Right kidney (tissue), 1 donor: ENCODE results near the gene COL13A1.

ENCODE experiments used
- DNase-seq: peaks from one replicate; pipeline ENCODE4 v3.0.0-alpha.2; 2016

Gene COL13A1

DNA sequence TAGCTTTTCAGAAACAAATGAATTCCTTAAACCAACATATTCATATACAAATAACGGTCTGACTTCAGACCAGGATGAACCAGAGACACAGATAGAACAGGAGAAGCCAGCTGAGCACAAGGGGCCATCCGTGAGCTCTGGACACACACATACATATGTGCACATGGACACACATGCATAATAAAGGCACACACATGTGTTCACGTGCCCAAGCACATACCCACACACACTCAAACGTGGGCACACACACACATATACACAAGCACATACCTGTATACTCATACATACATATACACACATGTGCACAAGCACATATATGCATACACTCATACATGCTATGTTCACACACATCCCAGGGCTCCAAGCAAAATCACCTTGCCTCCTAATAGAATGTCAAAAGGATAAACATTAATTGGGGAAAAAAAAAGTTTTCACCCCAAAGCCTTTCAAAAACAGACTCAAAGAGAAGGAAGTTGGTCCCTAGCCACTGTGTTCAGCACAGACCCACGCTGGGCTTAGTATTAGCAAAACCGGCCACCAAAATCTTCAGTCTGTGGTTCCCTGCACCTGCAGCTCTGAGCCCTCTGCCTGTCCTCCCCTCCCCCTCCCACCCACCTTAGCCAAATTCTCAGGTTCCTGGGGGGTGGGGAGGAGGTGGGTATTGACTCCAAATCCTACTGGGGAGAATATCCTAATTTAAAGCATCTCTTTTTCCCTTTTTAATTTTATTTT is 150.5 kb downstream of the COL13A1 start:
- no peak for DNase-seq

DNA sequence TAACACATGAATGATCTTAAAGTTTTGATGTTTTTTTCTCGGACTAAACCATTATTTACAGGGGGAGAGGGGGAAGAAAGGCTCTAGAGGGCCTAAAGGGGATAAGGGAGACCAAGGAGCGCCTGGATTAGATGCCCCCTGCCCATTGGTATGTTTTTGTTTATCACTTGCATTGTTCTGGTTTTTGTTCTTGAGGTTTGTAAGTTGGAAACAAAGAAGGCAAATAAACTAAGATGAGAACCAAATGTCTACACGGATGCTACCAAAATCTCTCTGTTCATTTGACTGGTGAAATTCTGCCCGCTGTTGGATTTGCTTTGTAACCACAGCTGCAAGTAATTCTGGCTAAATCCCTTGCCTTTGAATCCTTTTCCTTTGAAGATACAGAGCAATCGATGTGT is 151.1 kb downstream of the COL13A1 start:
- DNase-seq: peak; percentile 19

DNA sequence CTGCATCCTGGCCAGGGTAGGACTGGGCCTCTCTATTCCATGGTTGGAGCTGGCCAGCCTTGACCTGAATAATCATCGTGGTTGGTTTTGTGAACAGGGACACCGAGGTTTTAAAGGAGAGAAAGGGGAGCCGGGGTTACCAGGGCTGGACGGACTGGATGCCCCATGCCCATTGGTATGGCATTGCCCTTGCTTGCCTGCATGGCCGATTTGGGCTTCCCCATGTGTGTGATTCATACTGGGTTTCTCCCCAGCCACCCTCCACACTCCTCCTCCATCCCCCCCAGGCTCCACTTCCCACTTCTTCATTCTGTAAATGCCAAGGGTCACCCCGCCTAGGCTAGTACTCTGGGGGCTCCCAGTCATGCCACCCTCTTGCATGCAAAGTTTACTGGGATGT is 152.1 kb downstream of the COL13A1 start:
- no peak for DNase-seq

DNA sequence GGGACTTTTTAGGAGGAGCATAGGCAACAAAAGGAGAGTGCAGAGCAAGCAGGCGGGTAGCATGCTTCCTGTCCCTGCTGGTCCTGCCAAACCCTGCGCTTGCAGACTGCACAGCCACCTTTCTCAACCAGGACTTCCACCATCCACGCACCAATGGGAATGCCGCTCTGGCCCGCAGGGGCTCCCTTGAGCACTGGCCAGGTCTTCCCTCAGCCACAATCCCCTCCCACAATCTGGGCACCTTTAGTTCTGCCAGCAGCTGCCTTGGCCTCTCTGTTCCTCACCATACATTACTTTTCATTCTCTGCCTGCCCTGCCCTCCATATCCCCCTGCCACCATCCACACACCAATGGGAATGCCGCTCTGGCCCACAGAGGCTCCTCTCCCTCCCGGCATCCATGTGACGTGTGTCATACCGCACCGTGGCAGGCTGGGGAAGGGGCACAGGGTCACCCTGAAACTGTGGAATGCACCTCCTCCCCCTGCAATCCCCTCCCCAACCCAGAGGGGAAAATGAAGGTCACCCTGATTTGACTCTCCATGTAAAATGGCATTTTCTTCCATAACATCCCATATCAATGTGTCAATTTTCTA is 153.6 kb downstream of the COL13A1 start:
- no peak for DNase-seq

DNA sequence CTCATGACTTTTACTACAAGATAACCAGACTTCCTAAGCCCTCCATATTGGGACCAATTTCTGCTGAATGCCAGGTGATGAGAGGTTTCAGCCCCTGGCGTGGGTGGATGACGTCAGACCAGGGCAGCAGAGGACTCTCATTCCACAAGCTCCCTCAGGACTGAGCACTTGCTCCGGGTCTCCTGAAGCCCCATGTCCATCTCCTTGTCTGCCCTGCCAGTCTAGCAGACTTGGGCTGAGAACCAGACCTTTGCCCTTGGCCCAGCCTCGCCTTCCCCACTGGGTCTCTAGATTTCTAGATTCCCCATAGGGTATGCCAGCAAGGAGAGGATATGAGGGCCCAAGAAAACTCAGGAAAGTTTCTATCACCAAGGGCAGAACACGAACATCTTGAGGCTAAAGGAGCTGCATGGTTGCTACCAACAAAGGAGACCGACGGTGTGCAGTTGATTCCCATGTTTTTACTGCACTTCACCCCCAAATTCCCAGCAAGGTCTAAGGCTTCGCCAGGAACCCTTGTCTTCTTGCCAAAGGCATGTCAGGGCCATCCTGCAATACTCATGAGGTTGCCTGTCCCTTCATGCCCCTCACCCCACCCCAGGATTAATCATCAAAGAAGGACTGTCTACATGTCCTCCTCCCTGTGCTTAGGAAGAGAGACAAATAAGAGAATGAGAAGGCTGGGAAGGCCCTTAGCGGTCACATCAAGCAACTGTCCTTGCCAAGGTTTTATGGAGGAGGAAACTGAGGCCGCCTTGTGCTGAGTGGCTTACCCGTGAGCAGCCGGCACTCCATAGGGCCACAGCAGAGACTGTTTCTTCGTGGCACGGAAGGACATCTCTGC is 154.4 kb downstream of the COL13A1 start:
- no peak for DNase-seq

DNA sequence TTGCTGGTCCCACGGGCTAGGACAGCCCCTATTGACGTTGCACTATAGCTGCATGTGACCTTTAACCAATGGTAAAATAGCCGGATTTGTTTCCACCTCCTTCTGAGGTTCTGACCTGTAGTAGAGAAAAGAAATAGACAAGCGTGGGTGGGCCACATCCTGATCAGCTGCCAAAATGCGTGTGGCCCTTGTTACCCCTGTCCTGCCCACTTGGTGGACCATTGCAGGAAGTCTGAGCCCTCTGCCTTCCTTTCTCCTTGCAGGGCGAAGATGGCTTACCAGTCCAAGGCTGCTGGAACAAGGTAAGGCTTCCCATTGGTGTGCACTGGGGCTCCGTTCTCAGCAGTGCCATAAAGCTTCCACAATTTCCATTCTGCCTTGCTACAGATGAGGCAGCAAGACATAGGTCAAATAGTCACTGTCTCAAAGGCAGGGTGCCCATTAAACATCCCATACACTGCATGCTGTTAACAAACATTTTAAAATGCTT is 155.1 kb downstream of the COL13A1 start:
- DNase-seq: no peak

DNA sequence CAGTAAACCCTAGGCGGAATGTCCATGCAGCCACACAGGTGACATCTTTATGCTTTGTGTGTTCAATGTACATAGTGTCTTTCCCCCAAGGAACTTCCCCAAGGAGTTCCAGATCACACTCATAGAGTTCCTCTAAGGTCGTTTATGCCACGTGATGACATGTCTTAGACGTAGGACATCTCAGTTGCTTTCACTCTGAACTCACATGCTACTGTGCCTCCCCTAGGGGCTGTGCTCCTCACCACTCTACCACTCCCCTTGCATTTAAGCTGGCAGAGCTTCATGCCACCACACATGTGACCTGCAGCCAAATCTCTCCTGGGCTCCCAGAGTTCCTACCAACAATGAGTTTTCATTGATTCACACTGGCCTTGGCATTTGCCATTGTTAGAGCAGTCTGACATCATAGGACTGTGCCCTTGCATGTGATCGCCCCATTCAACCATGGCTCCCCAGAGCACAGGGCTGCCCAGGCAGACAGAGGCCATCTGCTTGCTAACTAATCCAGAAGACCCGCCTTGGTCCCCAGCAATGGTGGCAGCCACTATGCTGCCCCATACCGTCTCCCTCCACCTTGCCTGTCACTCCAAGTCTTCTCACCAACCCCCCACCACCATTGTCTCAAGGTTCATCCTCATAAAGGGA is 155.7 kb downstream of the COL13A1 start:
- no peak for DNase-seq

DNA sequence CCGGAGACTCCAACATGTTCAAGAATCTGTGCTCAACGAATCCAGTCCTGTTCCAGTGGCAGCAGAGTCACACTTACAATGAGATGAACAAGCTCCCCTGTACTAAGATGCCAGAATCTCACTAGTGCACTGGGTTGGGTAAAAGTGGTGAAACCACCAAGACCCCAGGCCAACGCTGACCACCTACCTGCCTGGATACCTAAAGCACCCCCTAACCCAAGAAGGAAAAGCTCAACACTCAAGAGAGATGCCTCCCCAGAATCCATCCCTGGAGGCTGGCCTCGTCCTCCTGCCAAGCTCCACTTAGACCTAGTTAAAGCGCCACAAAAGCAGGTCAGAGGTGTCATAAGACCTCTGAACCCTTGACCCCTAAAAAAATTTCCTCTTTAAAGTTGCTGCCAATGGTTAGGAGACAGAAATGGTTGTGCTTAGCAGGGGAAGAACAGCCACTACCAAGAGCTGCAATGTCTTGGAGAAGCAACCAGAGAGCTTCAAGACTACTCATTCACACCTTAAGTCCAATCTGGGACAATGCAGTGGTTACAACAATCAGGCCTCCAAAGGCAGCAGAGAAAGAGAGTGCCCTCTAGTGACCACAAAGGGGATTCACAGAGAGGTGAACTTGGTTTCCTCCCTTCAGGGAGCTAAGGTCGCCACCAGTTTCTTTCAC is 156.3 kb downstream of the COL13A1 start:
- no peak for DNase-seq

DNA sequence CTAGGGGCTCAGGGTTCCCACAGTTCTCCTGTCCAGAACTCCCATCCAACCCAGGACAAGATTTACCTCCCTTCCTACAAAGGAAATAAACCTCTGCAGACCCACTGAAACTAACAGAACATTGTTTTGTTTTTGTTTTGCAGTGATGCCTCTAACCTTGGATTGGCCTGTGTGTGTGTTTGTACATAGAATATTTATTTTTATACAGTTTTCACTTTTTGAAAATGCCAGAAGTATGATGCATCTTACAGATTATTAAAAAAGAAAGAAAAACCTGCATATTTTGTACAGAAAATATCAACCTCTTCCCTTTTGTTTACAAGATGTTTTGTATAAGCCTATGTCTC is 156.8 kb downstream of the COL13A1 start:
- no peak for DNase-seq

DNA sequence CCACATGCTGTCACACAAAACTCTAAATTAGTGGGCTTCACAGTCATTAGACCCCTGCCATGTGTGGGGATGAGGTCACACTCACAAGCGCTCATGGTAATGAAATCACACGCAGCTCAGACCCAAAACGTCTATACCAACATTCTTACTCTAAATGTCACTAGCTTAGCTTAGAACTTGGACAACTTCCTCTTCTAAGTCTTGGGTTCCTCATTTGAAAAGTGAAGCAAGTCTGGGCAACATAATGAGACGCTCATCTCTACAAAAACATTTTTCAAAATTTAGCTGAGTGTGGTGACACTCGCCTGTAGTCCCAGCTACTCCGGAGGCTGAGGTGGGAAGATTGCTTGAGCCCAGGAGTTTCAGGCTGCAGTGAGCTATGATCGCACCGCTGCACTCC is 158.2 kb downstream of the COL13A1 start:
- DNase-seq: no peak

DNA sequence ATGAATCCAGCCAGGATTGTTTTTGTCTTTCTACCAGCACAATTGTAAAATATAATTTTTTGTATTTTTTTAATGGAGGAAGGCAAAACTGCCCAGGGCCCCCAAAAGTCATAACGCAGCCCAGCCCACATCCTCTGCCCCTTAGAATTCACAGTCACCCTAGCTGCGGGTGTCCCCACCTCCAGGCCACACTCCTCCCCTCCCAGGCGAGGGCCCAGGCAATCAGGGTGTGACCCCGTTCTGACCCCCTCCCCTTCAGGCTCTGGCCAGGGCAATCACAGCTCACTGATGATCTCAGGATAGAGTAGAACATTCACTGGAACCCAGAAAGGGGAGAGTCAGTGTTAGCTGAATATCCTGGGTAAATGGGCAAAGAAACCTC is 158.9 kb downstream of the COL13A1 start:
- DNase-seq: no peak

DNA sequence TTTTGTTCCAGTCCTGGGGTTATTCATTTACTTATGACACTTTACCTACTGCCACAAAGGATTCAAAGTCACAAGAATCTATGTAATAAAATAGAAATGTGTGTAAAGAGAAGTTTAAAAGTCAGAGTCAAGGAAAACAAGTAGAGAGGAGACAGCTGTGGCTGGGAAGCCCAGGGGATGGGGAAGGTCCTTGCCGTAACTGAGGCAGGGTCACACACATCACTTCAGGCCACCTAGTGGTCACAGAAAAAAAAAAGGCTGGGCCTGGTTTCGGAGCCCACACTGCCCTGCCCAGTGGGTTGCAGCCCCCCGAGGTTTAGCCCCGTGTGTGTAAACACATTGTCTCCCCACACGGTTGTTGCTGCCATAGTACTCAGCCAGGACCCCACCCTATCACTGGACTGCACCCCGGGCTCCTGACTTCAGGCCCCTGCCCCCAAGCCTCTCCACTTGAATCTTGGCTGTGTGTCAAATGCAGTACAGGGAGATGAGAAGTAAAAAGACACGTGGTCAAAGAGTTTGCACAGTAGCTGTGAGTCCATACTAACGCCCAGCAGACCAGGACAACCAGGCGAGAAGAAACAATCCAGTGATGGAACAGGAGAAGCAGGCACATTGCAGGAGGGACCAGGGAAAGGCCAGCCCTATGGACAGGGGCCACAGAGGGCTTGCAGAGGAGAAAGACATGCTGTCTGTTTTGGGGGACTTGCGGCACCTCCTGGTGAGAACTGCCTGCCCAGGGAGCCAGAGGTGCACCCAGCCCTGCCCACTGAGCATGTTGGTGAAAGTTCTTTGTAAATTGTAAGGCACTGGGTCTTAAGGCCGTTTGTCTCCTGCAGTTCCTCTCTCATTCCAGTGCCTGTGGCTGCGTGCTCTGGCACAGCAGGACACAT is 159.5 kb downstream of the COL13A1 start:
- DNase-seq: no peak

DNA sequence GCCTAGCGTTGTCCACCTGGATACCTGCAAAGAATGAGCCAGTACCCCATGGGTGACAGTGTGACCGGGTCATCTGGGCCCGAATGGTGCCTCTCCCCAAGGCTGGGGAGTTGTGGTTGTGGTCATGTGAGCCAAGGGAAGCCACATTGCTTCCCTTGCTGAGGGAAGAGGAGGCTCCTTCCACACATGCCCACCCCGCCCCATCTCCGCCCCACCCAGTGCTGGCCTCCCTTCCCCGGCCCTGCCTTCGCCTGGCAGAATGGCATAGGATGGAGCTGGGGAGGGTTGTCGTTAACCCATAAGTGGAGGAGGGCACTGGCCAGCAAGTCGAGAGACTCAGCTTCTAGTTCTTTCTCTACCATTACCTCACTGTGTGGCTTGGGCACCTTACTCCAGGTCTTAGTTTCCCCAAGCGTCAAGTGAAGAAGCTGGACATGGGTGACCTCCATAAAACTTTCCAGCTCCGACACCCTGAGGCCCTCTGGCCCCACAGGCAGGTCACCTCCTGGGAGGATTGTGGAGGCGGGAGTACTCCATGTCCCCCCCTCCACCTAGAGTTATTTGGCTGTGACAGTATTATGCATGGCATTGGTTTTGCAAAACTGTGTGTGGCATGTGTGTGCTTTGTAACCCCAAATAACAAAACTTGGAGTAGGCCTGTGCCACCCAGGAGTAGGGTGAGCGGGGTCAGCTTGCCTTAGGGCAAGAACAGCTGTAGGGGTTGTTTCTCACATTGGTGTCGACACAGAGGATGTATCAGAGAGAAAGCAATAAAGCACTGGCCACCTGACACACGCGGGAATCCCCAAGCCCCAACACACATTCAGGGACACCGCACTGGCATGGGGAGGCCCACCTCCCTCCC is 160.4 kb downstream of the COL13A1 start:
- DNase-seq: no peak

DNA sequence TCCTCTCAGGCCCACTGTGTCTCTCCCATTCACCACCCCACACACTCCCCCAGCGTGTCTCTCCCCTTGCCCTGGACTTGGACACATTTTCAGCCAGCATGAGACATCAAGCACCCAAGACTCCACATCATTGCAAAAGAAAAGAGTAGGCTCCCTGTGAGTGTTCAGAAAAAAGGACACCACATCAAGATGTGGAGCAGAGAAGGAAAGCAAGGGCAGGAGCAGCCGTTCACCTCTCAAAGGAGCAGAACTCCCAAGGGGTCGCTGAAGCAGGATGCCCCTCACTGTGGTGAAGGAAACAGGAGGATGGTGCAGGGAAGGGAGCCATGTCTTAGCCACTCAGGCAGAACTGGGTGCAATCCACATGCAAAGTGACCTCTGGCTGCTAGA is 161.0 kb downstream of the COL13A1 start:
- no peak for DNase-seq

DNA sequence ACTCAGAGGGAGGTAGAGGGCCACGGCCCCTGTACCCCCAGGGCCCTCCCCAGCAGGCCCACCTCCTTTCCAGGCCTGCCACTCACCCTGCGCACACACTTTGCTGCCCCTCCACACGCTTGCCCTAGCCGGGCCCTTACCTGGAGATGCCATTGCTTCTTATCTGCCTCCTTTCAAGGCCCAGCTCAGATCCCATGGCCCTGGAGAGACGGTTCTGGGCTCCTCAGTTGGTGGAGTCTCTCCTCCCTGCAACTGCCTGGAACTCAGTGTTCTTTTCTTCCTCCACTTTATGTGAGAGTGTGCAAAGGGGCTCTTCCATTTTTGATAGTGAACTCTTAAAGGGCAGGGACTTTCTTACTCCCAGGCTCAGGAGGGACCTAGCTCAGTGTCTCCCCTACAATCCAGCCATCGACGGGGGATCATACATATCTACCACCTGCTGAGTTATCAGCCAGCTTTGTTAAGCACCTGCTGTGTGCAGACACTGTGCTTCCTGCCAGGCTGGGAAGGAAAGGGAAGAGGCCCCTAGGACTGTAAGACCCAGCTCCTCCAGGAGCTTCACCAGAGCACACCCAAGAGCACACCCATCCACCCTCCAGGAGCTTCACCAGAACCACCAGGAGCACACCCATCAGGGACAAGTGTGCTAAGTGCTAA is 161.6 kb downstream of the COL13A1 start:
- DNase-seq: no peak

DNA sequence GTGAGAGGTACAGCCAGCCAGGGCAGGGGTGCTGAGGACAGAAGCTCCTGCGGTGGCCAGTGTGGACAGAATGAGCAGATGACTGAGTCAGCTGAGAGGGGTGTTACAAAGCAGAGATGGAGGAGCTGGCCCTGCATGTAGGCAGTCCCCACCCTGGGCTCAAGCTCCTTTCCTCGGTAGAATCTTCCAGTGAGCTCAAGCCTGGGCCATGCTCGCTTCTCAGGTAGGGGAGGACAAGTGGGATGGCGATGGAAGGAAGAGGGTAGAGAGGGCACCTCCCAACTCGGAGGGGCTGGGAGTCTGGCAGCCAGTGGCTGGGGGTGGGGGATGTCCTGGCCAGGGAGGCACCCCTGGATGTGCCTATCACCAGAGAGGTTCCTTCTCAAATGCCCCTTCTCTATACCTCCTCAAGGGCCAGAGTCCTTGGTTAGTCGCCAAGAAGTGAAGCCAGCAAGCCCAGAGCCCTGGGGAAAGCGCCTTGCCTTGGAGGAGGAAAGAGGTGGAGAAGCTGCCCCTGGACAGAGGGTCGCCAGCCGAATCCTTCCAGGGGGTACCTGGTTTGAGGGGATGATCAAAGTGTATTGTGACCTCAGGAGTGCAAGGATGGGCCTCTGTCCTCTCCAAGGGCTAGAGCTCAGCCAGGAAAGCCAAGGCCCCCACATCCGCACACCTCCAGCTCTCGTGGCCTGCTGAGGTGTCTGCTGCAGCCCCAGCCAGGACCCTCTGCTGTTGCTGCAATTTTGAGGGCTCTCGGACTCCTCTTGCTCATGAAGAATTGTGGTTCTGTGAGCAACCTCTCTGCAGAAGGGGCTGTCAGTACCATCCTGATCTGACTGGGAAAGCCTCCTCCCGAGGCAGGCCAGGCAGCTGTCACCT is 162.4 kb downstream of the COL13A1 start:
- no peak for DNase-seq

DNA sequence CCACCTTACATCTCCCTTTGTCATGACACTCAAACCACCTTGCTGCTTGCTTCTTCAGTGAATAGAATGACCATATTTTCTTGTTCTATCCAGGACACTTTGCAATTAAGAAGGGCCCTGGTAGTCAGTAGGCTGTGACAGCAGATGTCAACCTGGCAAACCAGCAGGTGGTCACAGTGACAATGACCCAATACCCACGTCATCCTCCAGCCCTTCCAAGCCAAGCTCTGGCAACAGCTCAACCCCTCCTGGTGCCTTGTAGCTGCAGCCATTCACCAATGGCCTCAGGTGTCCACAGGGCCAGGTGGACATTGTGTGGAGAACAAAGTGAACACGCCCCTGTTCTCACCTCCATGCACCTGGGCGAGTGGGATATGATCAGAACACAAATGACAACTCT is 163.4 kb downstream of the COL13A1 start:
- no peak for DNase-seq

DNA sequence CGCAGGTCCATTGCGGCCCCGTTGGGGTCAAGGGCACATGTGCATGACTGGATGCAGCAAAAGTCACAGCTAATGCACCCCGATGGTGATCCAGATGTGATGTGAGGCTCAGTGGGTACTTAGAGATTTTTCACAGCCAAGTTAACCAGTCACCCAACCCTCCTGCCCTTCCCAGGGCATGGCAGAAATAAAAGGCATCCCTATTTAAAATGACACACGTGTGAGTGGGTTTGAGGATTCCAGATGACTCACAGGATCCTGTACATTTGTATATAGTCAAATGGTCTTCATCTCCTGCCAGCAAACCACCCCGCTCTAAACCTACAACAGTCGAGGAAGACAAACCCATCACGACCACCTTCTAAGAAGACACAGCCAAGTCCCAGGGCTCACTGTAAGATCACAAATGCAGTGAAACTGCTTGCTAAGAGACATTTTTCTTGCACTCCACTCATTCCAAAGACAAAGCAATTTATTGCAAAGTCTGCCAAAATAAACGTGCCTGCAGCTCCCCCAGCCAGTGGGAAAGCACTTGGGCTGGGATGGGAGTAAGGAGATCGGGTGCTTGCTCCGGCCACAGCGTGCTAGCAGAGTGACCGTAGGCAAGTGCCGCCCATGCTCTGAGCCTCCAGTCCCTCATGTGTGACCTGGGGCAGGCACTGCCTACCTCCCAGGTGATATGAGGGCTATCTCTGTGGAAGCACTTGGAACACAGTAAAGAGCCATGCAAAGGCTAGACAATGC is 164.4 kb downstream of the COL13A1 start:
- no peak for DNase-seq
